ENCODE results near the gene DDX20.

The DDX20 gene

GRCh38 chr1:111762332-111762731 lies 6.6 kb downstream of the DDX20 start:
- H3K9me3 ChIP-seq (ENCODE audit: control insufficient read depth in 5 of 5, low read length in 5 of 5): no peaks in the 10 kb centered on the region
- H3K27ac ChIP-seq (ENCODE audit: low read depth, low read length): no peak overlapping the region
- no peak overlapping the region for H3K4me3 ChIP-seq (ENCODE audit: low read depth in 1 of 5, low read length in 5 of 5)
- H3K9ac ChIP-seq (ENCODE audit: low read length in 5 of 5): no peak overlapping the region
- peaks cover 54 to 72% (median 65%) of the 10 kb centered on the region in 5 donors for H3K36me3 ChIP-seq (ENCODE audit: control insufficient read depth in 5 of 5, insufficient read depth in 5 of 5, low read length in 5 of 5)
- no peaks in the 10 kb centered on the region for H3K27me3 ChIP-seq (ENCODE audit: control insufficient read depth in 5 of 5, insufficient read depth in 4 of 5, low read length in 5 of 5)
- H3K4me1 ChIP-seq (ENCODE audit: control insufficient read depth in 5 of 5, insufficient read depth in 5 of 5, low read length in 5 of 5): peaks cover 0 to 3% (median 0%) of the 10 kb centered on the region in 5 donors

- peaks cover 34 to 50% (median 39%) of the 10 kb centered on the region in 5 donors for H3K36me3 ChIP-seq (ENCODE audit: control insufficient read depth in 5 of 5, insufficient read depth in 5 of 5, low read length in 5 of 5)
- H3K9ac ChIP-seq (ENCODE audit: low read length in 5 of 5): no peak overlapping the region
- H3K4me3 ChIP-seq (ENCODE audit: low read depth in 1 of 5, low read length in 5 of 5): no peak overlapping the region
Observed at GRCh38 chr1:111768023-111768422, 12.3 kb downstream of the DDX20 start.

GRCh38 chr1:111768625-111769024 lies 12.9 kb downstream of the DDX20 start:
- no peaks in the 10 kb centered on the region for H3K27me3 ChIP-seq (ENCODE audit: control insufficient read depth in 5 of 5, insufficient read depth in 4 of 5, low read length in 5 of 5)
- no peak overlapping the region for H3K27ac ChIP-seq (ENCODE audit: low read depth, low read length)
- no peak overlapping the region for H3K4me3 ChIP-seq (ENCODE audit: low read depth in 1 of 5, low read length in 5 of 5)
- no peak overlapping the region for H3K9ac ChIP-seq (ENCODE audit: low read length in 5 of 5)
- no peaks in the 10 kb centered on the region for H3K9me3 ChIP-seq (ENCODE audit: control insufficient read depth in 5 of 5, low read length in 5 of 5)
- peaks cover 30 to 45% (median 38%) of the 10 kb centered on the region in 5 donors for H3K36me3 ChIP-seq (ENCODE audit: control insufficient read depth in 5 of 5, insufficient read depth in 5 of 5, low read length in 5 of 5)
- peaks cover 0 to 3% (median 0%) of the 10 kb centered on the region in 5 donors for H3K4me1 ChIP-seq (ENCODE audit: control insufficient read depth in 5 of 5, insufficient read depth in 5 of 5, low read length in 5 of 5)

More at GRCh38 chr1:111768023-111768422, 12.3 kb downstream of the DDX20 start:
- Histone ChIP-seq H3K9me3 (ENCODE audit: control insufficient read depth in 5 of 5, low read length in 5 of 5) (no peaks in the 10 kb centered on the region), H3K27ac (ENCODE audit: low read depth, low read length) (no peak overlapping the region), H3K4me1 (ENCODE audit: control insufficient read depth in 5 of 5, insufficient read depth in 5 of 5, low read length in 5 of 5) (peaks cover 0 to 3% (median 0%) of the 10 kb centered on the region in 5 donors), H3K27me3 (ENCODE audit: control insufficient read depth in 5 of 5, insufficient read depth in 4 of 5, low read length in 5 of 5) (no peaks in the 10 kb centered on the region)

GRCh38 chr1:111769517-111770146 lies 13.9 kb downstream of the DDX20 start:
- H3K4me3 ChIP-seq (ENCODE audit: low read depth in 1 of 5, low read length in 5 of 5): no peak overlapping the region
- no peaks in the 10 kb centered on the region for H3K27me3 ChIP-seq (ENCODE audit: control insufficient read depth in 5 of 5, insufficient read depth in 4 of 5, low read length in 5 of 5)
- H3K9ac ChIP-seq (ENCODE audit: low read length in 5 of 5): peak overlapping the region in 3 of 5 donors; percentile 8 to 60 (median 47)
- peaks cover 27 to 36% (median 31%) of the 10 kb centered on the region in 5 donors for H3K36me3 ChIP-seq (ENCODE audit: control insufficient read depth in 5 of 5, insufficient read depth in 5 of 5, low read length in 5 of 5)
- no peak overlapping the region for H3K27ac ChIP-seq (ENCODE audit: low read depth, low read length)
- H3K9me3 ChIP-seq (ENCODE audit: control insufficient read depth in 5 of 5, low read length in 5 of 5): no peaks in the 10 kb centered on the region
- H3K4me1 ChIP-seq (ENCODE audit: control insufficient read depth in 5 of 5, insufficient read depth in 5 of 5, low read length in 5 of 5): peaks cover 0 to 3% (median 0%) of the 10 kb centered on the region in 5 donors

- H3K9me3 ChIP-seq (ENCODE audit: control insufficient read depth in 5 of 5, low read length in 5 of 5): no peaks in the 10 kb centered on the region
- no peak overlapping the region for H3K27ac ChIP-seq (ENCODE audit: low read depth, low read length)
- peaks cover 15 to 27% (median 18%) of the 10 kb centered on the region in 5 donors for H3K36me3 ChIP-seq (ENCODE audit: control insufficient read depth in 5 of 5, insufficient read depth in 5 of 5, low read length in 5 of 5)
- H3K4me3 ChIP-seq (ENCODE audit: low read depth in 1 of 5, low read length in 5 of 5): no peak overlapping the region
- H3K9ac ChIP-seq (ENCODE audit: low read length in 5 of 5): no peak overlapping the region
- no peaks in the 10 kb centered on the region for H3K27me3 ChIP-seq (ENCODE audit: control insufficient read depth in 5 of 5, insufficient read depth in 4 of 5, low read length in 5 of 5)
- H3K4me1 ChIP-seq (ENCODE audit: control insufficient read depth in 5 of 5, insufficient read depth in 5 of 5, low read length in 5 of 5): peaks cover 0 to 3% (median 0%) of the 10 kb centered on the region in 5 donors
Observed at GRCh38 chr1:111770916-111771315, 15.2 kb downstream of the DDX20 start.

- peaks cover 0 to 2% (median 0%) of the 10 kb centered on the region in 5 donors for H3K4me1 ChIP-seq (ENCODE audit: control insufficient read depth in 5 of 5, insufficient read depth in 5 of 5, low read length in 5 of 5)
- peaks cover 0 to 3% (median 0%) of the 10 kb centered on the region in 5 donors for H3K36me3 ChIP-seq (ENCODE audit: control insufficient read depth in 5 of 5, insufficient read depth in 5 of 5, low read length in 5 of 5)
- no peak overlapping the region for H3K9ac ChIP-seq (ENCODE audit: low read length in 5 of 5)
- no peaks in the 10 kb centered on the region for H3K27me3 ChIP-seq (ENCODE audit: control insufficient read depth in 5 of 5, insufficient read depth in 4 of 5, low read length in 5 of 5)
- no peak overlapping the region for H3K27ac ChIP-seq (ENCODE audit: low read depth, low read length)
- H3K4me3 ChIP-seq (ENCODE audit: low read depth in 1 of 5, low read length in 5 of 5): no peak overlapping the region
- H3K9me3 ChIP-seq (ENCODE audit: control insufficient read depth in 5 of 5, low read length in 5 of 5): no peaks in the 10 kb centered on the region
Observed at GRCh38 chr1:111775966-111776365, 20.3 kb downstream of the DDX20 start.

GRCh38 chr1:111776391-111776790 lies 20.7 kb downstream of the DDX20 start:
- no peaks in the 10 kb centered on the region for H3K9me3 ChIP-seq (ENCODE audit: control insufficient read depth in 5 of 5, low read length in 5 of 5)
- no peak overlapping the region for H3K27ac ChIP-seq (ENCODE audit: low read depth, low read length)
- H3K9ac ChIP-seq (ENCODE audit: low read length in 5 of 5): no peak overlapping the region
- no peaks in the 10 kb centered on the region for H3K27me3 ChIP-seq (ENCODE audit: control insufficient read depth in 5 of 5, insufficient read depth in 4 of 5, low read length in 5 of 5)
- H3K4me3 ChIP-seq (ENCODE audit: low read depth in 1 of 5, low read length in 5 of 5): no peak overlapping the region
- H3K4me1 ChIP-seq (ENCODE audit: control insufficient read depth in 5 of 5, insufficient read depth in 5 of 5, low read length in 5 of 5): peaks cover 0 to 3% (median 0%) of the 10 kb centered on the region in 5 donors
- peaks cover 0 to 3% (median 0%) of the 10 kb centered on the region in 5 donors for H3K36me3 ChIP-seq (ENCODE audit: control insufficient read depth in 5 of 5, insufficient read depth in 5 of 5, low read length in 5 of 5)

- no peaks in the 10 kb centered on the region for H3K27me3 ChIP-seq (ENCODE audit: control insufficient read depth in 5 of 5, insufficient read depth in 4 of 5, low read length in 5 of 5)
- no peak overlapping the region for H3K9ac ChIP-seq (ENCODE audit: low read length in 5 of 5)
- peaks cover 0 to 3% (median 0%) of the 10 kb centered on the region in 5 donors for H3K4me1 ChIP-seq (ENCODE audit: control insufficient read depth in 5 of 5, insufficient read depth in 5 of 5, low read length in 5 of 5)
- no peak overlapping the region for H3K27ac ChIP-seq (ENCODE audit: low read depth, low read length)
- peaks cover 0 to 3% (median 0%) of the 10 kb centered on the region in 5 donors for H3K36me3 ChIP-seq (ENCODE audit: control insufficient read depth in 5 of 5, insufficient read depth in 5 of 5, low read length in 5 of 5)
- no peaks in the 10 kb centered on the region for H3K9me3 ChIP-seq (ENCODE audit: control insufficient read depth in 5 of 5, low read length in 5 of 5)
- H3K4me3 ChIP-seq (ENCODE audit: low read depth in 1 of 5, low read length in 5 of 5): no peak overlapping the region
Observed at GRCh38 chr1:111776861-111777260, 21.2 kb downstream of the DDX20 start.

- Histone ChIP-seq H3K4me3 (ENCODE audit: low read depth in 1 of 5, low read length in 5 of 5) (no peak overlapping the region), H3K9ac (ENCODE audit: low read length in 5 of 5) (no peak overlapping the region), H3K9me3 (ENCODE audit: control insufficient read depth in 5 of 5, low read length in 5 of 5) (no peaks in the 10 kb centered on the region), H3K27ac (ENCODE audit: low read depth, low read length) (no peak overlapping the region), H3K36me3 (ENCODE audit: control insufficient read depth in 5 of 5, insufficient read depth in 5 of 5, low read length in 5 of 5) (peaks cover 0 to 3% (median 0%) of the 10 kb centered on the region in 5 donors), H3K27me3 (ENCODE audit: control insufficient read depth in 5 of 5, insufficient read depth in 4 of 5, low read length in 5 of 5) (no peaks in the 10 kb centered on the region), H3K4me1 (ENCODE audit: control insufficient read depth in 5 of 5, insufficient read depth in 5 of 5, low read length in 5 of 5) (peaks cover 0 to 3% (median 0%) of the 10 kb centered on the region in 5 donors)
Observed at GRCh38 chr1:111777301-111777700, 21.6 kb downstream of the DDX20 start.

- Histone ChIP-seq H3K4me3 (ENCODE audit: low read depth in 1 of 5, low read length in 5 of 5) (no peak overlapping the region), H3K27me3 (ENCODE audit: control insufficient read depth in 5 of 5, insufficient read depth in 4 of 5, low read length in 5 of 5) (no peaks in the 10 kb centered on the region), H3K4me1 (ENCODE audit: control insufficient read depth in 5 of 5, insufficient read depth in 5 of 5, low read length in 5 of 5) (peaks cover 0 to 3% (median 0%) of the 10 kb centered on the region in 5 donors), H3K36me3 (ENCODE audit: control insufficient read depth in 5 of 5, insufficient read depth in 5 of 5, low read length in 5 of 5) (peaks cover 0 to 3% (median 0%) of the 10 kb centered on the region in 5 donors), H3K27ac (ENCODE audit: low read depth, low read length) (no peak overlapping the region), H3K9ac (ENCODE audit: low read length in 5 of 5) (no peak overlapping the region), H3K9me3 (ENCODE audit: control insufficient read depth in 5 of 5, low read length in 5 of 5) (no peaks in the 10 kb centered on the region)
Observed at GRCh38 chr1:111778066-111778465, 22.4 kb downstream of the DDX20 start.

Measured in subcutaneous abdominal adipose tissue (tissue), 5 donors.